CD8-positive, alpha-beta memory T cell (primary cell): Measurements from ENCODE around the gene OR10A7. TPM values are rescaled to one million over a fixed set of nuclear protein-coding genes. Genes with fewer than 3 reads are reported as not detected.

ENCODE experiments used
- polyA plus RNA-seq: library from polyadenylated mRNA; unstranded; fragments of 300-500 nt; fragmentation: Illumina TruSeq; gene quantifications from one replicate; pipeline ENCODE4 v1.2.3, GENCODE V29; 2021
- total RNA-seq, 2 experiments: library from RNA; stranded (reverse); gene quantifications; one replicate each; pipeline ENCODE4 v1.2.3, GENCODE V29; 2021

OR10A7 gene
- total and polyA plus RNA-seq, 3 experiments from 2014 or later = not detected

Other genes starting within 250 kb of the OR10A7 start
- 10 to 100 TPM; 77.3 to 80.6 TPM for gene TESPA1, start 236.3 kb upstream of the OR10A7 start, total RNA-seq
- 104 TPM for gene TESPA1, start 236.3 kb upstream of the OR10A7 start, polyA plus RNA-seq
- not detected for gene NEUROD4, start 201.1 kb upstream of the OR10A7 start, total RNA-seq
- not detected for gene NEUROD4, start 201.1 kb upstream of the OR10A7 start, polyA plus RNA-seq
- not detected for gene OR9K2, start 94.6 kb upstream of the OR10A7 start, total RNA-seq
- not detected for gene OR9K2, start 94.6 kb upstream of the OR10A7 start, polyA plus RNA-seq
- not detected for gene OR6C74, start 23.6 kb downstream of the OR10A7 start, total RNA-seq
- not detected for gene OR6C74, start 23.6 kb downstream of the OR10A7 start, polyA plus RNA-seq
- not detected for gene OR6C6, start 75.5 kb downstream of the OR10A7 start, total RNA-seq
- gene OR6C6, start 75.5 kb downstream of the OR10A7 start, polyA plus RNA-seq = not detected
- gene OR6C1, start 93.3 kb downstream of the OR10A7 start, total RNA-seq = not detected
- not detected for gene OR6C1, start 93.3 kb downstream of the OR10A7 start, polyA plus RNA-seq
- not detected for gene OR6C3, start 109.7 kb downstream of the OR10A7 start, total RNA-seq
- not detected for gene OR6C3, start 109.7 kb downstream of the OR10A7 start, polyA plus RNA-seq
- gene OR6C75, start 141.9 kb downstream of the OR10A7 start, total RNA-seq = not detected
- gene OR6C75, start 141.9 kb downstream of the OR10A7 start, polyA plus RNA-seq = not detected
- gene OR6C65, start 179.5 kb downstream of the OR10A7 start, total RNA-seq = not detected
- not detected for gene OR6C65, start 179.5 kb downstream of the OR10A7 start, polyA plus RNA-seq
- not detected for gene OR6C76, start 205.2 kb downstream of the OR10A7 start, total RNA-seq
- gene OR6C76, start 205.2 kb downstream of the OR10A7 start, polyA plus RNA-seq = not detected
- gene OR6C2, start 223.1 kb downstream of the OR10A7 start, total RNA-seq = not detected
- gene OR6C2, start 223.1 kb downstream of the OR10A7 start, polyA plus RNA-seq = not detected
- gene OR6C70, start 249.1 kb downstream of the OR10A7 start, total RNA-seq = not detected
- gene OR6C70, start 249.1 kb downstream of the OR10A7 start, polyA plus RNA-seq = not detected